Activated CD4-positive, alpha-beta T cell treated with anti-CD3 and anti-CD28 coated beads for 36 hours (primary cell): ENCODE data around the gene WNT7B. TPM values are rescaled to one million over a fixed set of nuclear protein-coding genes. Genes with fewer than 3 reads are reported as not detected.
A peak's percentile ranks its signal among the peaks of the same experiment; 100 is the strongest.

Experiments
- ATAC-seq: fragments of 200-7000 bp; cut with Tn5 transposase; one replicate; pipeline ENCODE4 v1.10.0; 2021; ENCODE audit warnings: mild to moderate bottlenecking, moderate library complexity
- CTCF ChIA-PET: fragments of 350-600 bp; sonication (Branson Sonifier 250); formaldehyde crosslinking; loops from one replicate; lab custom pipeline; 2021; ENCODE audit warnings: antibody characterized with exemption; lab: Charles Lee
- POLR2A ChIA-PET: fragments of 350-600 bp; sonication (Branson Sonifier 250); formaldehyde crosslinking; loops from one replicate; lab custom pipeline; 2021; ENCODE audit warnings: antibody characterized with exemption, inconsistent platforms; lab: Charles Lee
- DNase-seq: peaks from one replicate; pipeline ENCODE4 v3.0.0-alpha.2; 2020
- H3K27ac Mint-ChIP-seq: one replicate; pipeline ENCODE4 v1.8.0; 2021; ENCODE audit warnings: mixed read lengths
- H3K27me3 Mint-ChIP-seq: one replicate; pipeline ENCODE4 v1.8.0; 2021; ENCODE audit warnings: mixed read lengths
- H3K36me3 Mint-ChIP-seq: one replicate; pipeline ENCODE4 v1.8.0; 2021; ENCODE audit warnings: low read depth, mixed read lengths
- H3K4me1 Mint-ChIP-seq: one replicate; pipeline ENCODE4 v1.8.0; 2021; ENCODE audit warnings: mixed read lengths
- H3K4me3 Mint-ChIP-seq: one replicate; pipeline ENCODE4 v1.8.0; 2021; ENCODE audit warnings: mild to moderate bottlenecking, moderate library complexity, mixed read lengths
- H3K9me3 Mint-ChIP-seq: one replicate; pipeline ENCODE4 v1.8.0; 2021; ENCODE audit warnings: low read depth, mixed read lengths
- intact Hi-C, 2 experiments: fragments of 100-400 bp; cut with DNase I in 1 of 2; cut with micrococcal nuclease in 1 of 2; formaldehyde crosslinking; loops; one replicate each; pipeline versions ENCODE4 v1.14.2 to v1.15.1; 2022 to 2024; cut with DNase I, micrococcal nuclease
- total RNA-seq, 2 experiments: library from RNA; stranded (reverse); gene quantifications; one replicate each; pipeline ENCODE4 v1.2.3, GENCODE V29; 2021

The WNT7B gene
- total RNA-seq, 2 experiments from 2014 or later: not detected

GRCh38 chr22:45968751-45969413, 8.1 kb downstream of the WNT7B start:
- Mint-ChIP-seq H3K27me3 (peaks cover 31% of the 10 kb centered on the region), H3K9me3 (no peaks in the 10 kb centered on the region), H3K4me3 (no peak overlapping the region), H3K36me3 (no peaks in the 10 kb centered on the region), H3K27ac (no peak overlapping the region), H3K4me1 (no peaks in the 10 kb centered on the region)
- intact Hi-C loops: no loop called here
- ATAC-seq: peak; percentile 16
- POLR2A ChIA-PET: no interaction called here
- CTCF ChIA-PET: interaction anchor here (1.0 kb wide), 1 partner anchor 38 kb away, joined by 3 read pairs; no protein-coding TSS in a partner anchor
- no peak for DNase-seq

GRCh38 chr22:45968003-45968650, 8.8 kb downstream of the WNT7B start:
- ChIA-PET POLR2A (interaction anchor here (0.5 kb wide), 1 partner anchor 331 kb away, joined by 4 read pairs; no protein-coding TSS in a partner anchor), CTCF (interaction anchor here (0.5 kb wide), 1 partner anchor 104 kb away, joined by 4 read pairs; no protein-coding TSS in a partner anchor)

GRCh38 chr22:45966895-45967365, 10.0 kb downstream of the WNT7B start:
- Mint-ChIP-seq H3K9me3 (no peaks in the 10 kb centered on the region), H3K36me3 (no peaks in the 10 kb centered on the region), H3K4me1 (no peaks in the 10 kb centered on the region), H3K4me3 (no peak overlapping the region), H3K27me3 (peaks cover 21% of the 10 kb centered on the region), H3K27ac (no peak overlapping the region)
- intact Hi-C loops: no loop called here
- ATAC-seq (no peak), DNase-seq (no peak)
- ChIA-PET CTCF (no interaction called here), POLR2A (interaction anchor here (0.6 kb wide), 1 partner anchor 416 kb away, joined by 3 read pairs; no protein-coding TSS in a partner anchor)

More at GRCh38 chr22:45968003-45968650, 8.8 kb downstream of the WNT7B start:
- Mint-ChIP-seq H3K27me3 (peaks cover 26% of the 10 kb centered on the region), H3K36me3 (no peaks in the 10 kb centered on the region), H3K9me3 (no peaks in the 10 kb centered on the region), H3K4me1 (no peaks in the 10 kb centered on the region), H3K4me3 (no peak overlapping the region), H3K27ac (no peak overlapping the region)
- DNase-seq: no peak
- intact Hi-C loops: no loop called here
- ATAC-seq: no peak

- DNase-seq (no peak), ATAC-seq (no peak)
- POLR2A ChIA-PET: no interaction called here
- Mint-ChIP-seq H3K4me3 (no peak overlapping the region), H3K9me3 (no peaks in the 10 kb centered on the region), H3K27me3 (peaks cover 21% of the 10 kb centered on the region), H3K4me1 (no peaks in the 10 kb centered on the region), H3K27ac (no peak overlapping the region), H3K36me3 (no peaks in the 10 kb centered on the region)
- intact Hi-C loops: no loop called here
- CTCF ChIA-PET: interaction anchor here (0.6 kb wide), 2 partner anchors 40 to 216 kb away, joined by 3 read pairs; no protein-coding TSS in a partner anchor
These were observed 10.6 kb downstream of the WNT7B start for GRCh38 chr22:45966320-45966894.

GRCh38 chr22:45965563-45965962, 11.4 kb downstream of the WNT7B start:
- Mint-ChIP-seq H3K9me3 (no peaks in the 10 kb centered on the region), H3K36me3 (no peaks in the 10 kb centered on the region), H3K4me1 (no peaks in the 10 kb centered on the region), H3K27me3 (peaks cover 19% of the 10 kb centered on the region), H3K4me3 (no peak overlapping the region), H3K27ac (no peak overlapping the region)
- ChIA-PET POLR2A (no interaction called here), CTCF (interaction anchor here (0.6 to 0.9 kb wide), 2 partner anchors 58 to 321 kb away, joined by 3 read pairs; no protein-coding TSS in a partner anchor)
- intact Hi-C loops: no loop called here
- DNase-seq: no peak
- no peak for ATAC-seq

GRCh38 chr22:45964926-45965527, 11.9 kb downstream of the WNT7B start:
- H3K9me3 Mint-ChIP-seq: no peaks in the 10 kb centered on the region
- ChIA-PET CTCF (interaction anchor here (0.6 to 0.9 kb wide), 3 partner anchors 11 to 320 kb away, joined by 3 to 4 read pairs (median 3); no protein-coding TSS in a partner anchor), POLR2A (no interaction called here)
- peaks cover 18% of the 10 kb centered on the region for H3K27me3 Mint-ChIP-seq
- no peaks in the 10 kb centered on the region for H3K4me1 Mint-ChIP-seq
- no peak overlapping the region for H3K27ac Mint-ChIP-seq
- H3K36me3 Mint-ChIP-seq: no peaks in the 10 kb centered on the region
- intact Hi-C loops: no loop called here
- ATAC-seq: no peak
- no peak for DNase-seq
- H3K4me3 Mint-ChIP-seq: no peak overlapping the region

GRCh38 chr22:45964372-45964771, 12.6 kb downstream of the WNT7B start:
- H3K27me3 Mint-ChIP-seq: peaks cover 12% of the 10 kb centered on the region

GRCh38 chr22:45963821-45964220, 13.1 kb downstream of the WNT7B start:
- H3K9me3 Mint-ChIP-seq: no peaks in the 10 kb centered on the region
- ChIA-PET CTCF (no interaction called here), POLR2A (no interaction called here)
- no peak overlapping the region for H3K4me3 Mint-ChIP-seq
- no peak overlapping the region for H3K27ac Mint-ChIP-seq
- ATAC-seq: no peak
- intact Hi-C loops: no loop called here
- no peaks in the 10 kb centered on the region for H3K4me1 Mint-ChIP-seq
- no peaks in the 10 kb centered on the region for H3K36me3 Mint-ChIP-seq
- DNase-seq: no peak
- peaks cover 9% of the 10 kb centered on the region for H3K27me3 Mint-ChIP-seq

More at GRCh38 chr22:45964372-45964771, 12.6 kb downstream of the WNT7B start:
- no peak for ATAC-seq
- no peaks in the 10 kb centered on the region for H3K36me3 Mint-ChIP-seq
- H3K4me1 Mint-ChIP-seq: no peaks in the 10 kb centered on the region
- ChIA-PET CTCF (no interaction called here), POLR2A (no interaction called here)
- H3K27ac Mint-ChIP-seq: no peak overlapping the region
- DNase-seq: no peak
- no peaks in the 10 kb centered on the region for H3K9me3 Mint-ChIP-seq
- intact Hi-C loops: no loop called here
- no peak overlapping the region for H3K4me3 Mint-ChIP-seq

GRCh38 chr22:45962756-45963324, 14.1 kb downstream of the WNT7B start:
- Mint-ChIP-seq H3K27me3 (peaks cover 1% of the 10 kb centered on the region), H3K27ac (no peak overlapping the region), H3K9me3 (no peaks in the 10 kb centered on the region), H3K4me3 (no peak overlapping the region), H3K4me1 (no peaks in the 10 kb centered on the region), H3K36me3 (no peaks in the 10 kb centered on the region)
- ChIA-PET CTCF (interaction anchor here (0.6 kb wide), 1 partner anchor 113 kb away, joined by 3 read pairs; no protein-coding TSS in a partner anchor), POLR2A (no interaction called here)
- ATAC-seq: no peak
- intact Hi-C loops: no loop called here
- no peak for DNase-seq

- no peaks in the 10 kb centered on the region for H3K36me3 Mint-ChIP-seq
- intact Hi-C loops: no loop called here
- ChIA-PET CTCF (interaction anchor here (0.6 kb wide), 1 partner anchor 113 kb away, joined by 3 read pairs; no protein-coding TSS in a partner anchor), POLR2A (no interaction called here)
- H3K4me1 Mint-ChIP-seq: no peaks in the 10 kb centered on the region
- DNase-seq (no peak), ATAC-seq (no peak)
- no peaks in the 10 kb centered on the region for H3K9me3 Mint-ChIP-seq
- H3K27ac Mint-ChIP-seq: no peak overlapping the region
- H3K27me3 Mint-ChIP-seq: peaks cover 1% of the 10 kb centered on the region
- no peak overlapping the region for H3K4me3 Mint-ChIP-seq
These were observed 14.6 kb downstream of the WNT7B start for GRCh38 chr22:45962434-45962718.
